DOHH2 (cell line): ENCODE results near the gene SELENOS.

ENCODE experiments used
- H3F3A ChIP-seq: fragments of 200-600 bp; sonication (generic), shearing (Covaris generic); 2 replicates; pipeline ENCODE4 v1.6.0; 2016; ENCODE audit warnings: antibody characterized with exemption, mild to moderate bottlenecking; ENCODE audit not compliant: control insufficient read depth, insufficient read depth
- H3K27ac ChIP-seq: fragments of 200-600 bp; sonication (generic); 2 replicates; pipeline ENCODE4 v1.5.1; 2014; ENCODE audit warnings: low read depth, mild to moderate bottlenecking, low read length, moderate library complexity
- H3K27me3 ChIP-seq: fragments of 200-600 bp; sonication (generic); 2 replicates; pipeline ENCODE4 v1.6.1; 2014; ENCODE audit warnings: mild to moderate bottlenecking, low read length, mixed read lengths; ENCODE audit not compliant: control insufficient read depth
- H3K36me3 ChIP-seq: fragments of 200-600 bp; sonication (generic); 2 replicates; pipeline ENCODE4 v1.6.1; 2014; ENCODE audit warnings: mild to moderate bottlenecking, low read length, moderate library complexity, mixed read lengths; ENCODE audit not compliant: control insufficient read depth
- H3K4me1 ChIP-seq: fragments of 200-600 bp; sonication (generic); 2 replicates; pipeline ENCODE4 v1.6.1; 2014; ENCODE audit warnings: mild to moderate bottlenecking, low read length, mixed read lengths; ENCODE audit not compliant: control insufficient read depth
- H3K4me2 ChIP-seq: fragments of 200-600 bp; sonication (generic); 2 replicates; pipeline ENCODE4 v1.6.0; 2014; ENCODE audit warnings: mild to moderate bottlenecking, low read length, moderate library complexity
- H3K4me3 ChIP-seq: fragments of 200-600 bp; sonication (generic); 2 replicates; pipeline ENCODE4 v1.5.1; 2014; ENCODE audit warnings: mild to moderate bottlenecking, low read length, mixed read lengths
- H3K79me2 ChIP-seq: fragments of 200-600 bp; sonication (generic); 2 replicates; pipeline ENCODE4 v1.6.1; 2014; ENCODE audit warnings: mild to moderate bottlenecking, low read length, mixed read lengths; ENCODE audit not compliant: control insufficient read depth
- H3K9me2 ChIP-seq: fragments of 200-600 bp; sonication (generic); replicated peaks from 2 replicates; pipeline ENCODE4 v1.6.1; 2014; ENCODE audit warnings: mild to moderate bottlenecking, low read length, mixed read lengths; ENCODE audit not compliant: control insufficient read depth
- H3K9me3 ChIP-seq: fragments of 200-600 bp; sonication (generic); 2 replicates; pipeline ENCODE4 v1.6.1; 2014; ENCODE audit warnings: antibody characterized with exemption, low read length, mixed read lengths; ENCODE audit not compliant: control insufficient read depth, insufficient read depth
- H4K20me1 ChIP-seq: fragments of 200-600 bp; sonication (generic); 2 replicates; pipeline ENCODE4 v1.6.0; 2014; ENCODE audit warnings: low read depth, mild to moderate bottlenecking, antibody characterized with exemption, low read length, moderate library complexity; ENCODE audit not compliant: control insufficient read depth, insufficient read depth
- CTCF ChIP-seq: fragments of 200-600 bp; sonication (generic); IDR thresholded peaks from one replicate; pipeline ENCODE4 v1.5.1; 2014; ENCODE audit warnings: antibody characterized with exemption, mild to moderate bottlenecking, low read depth, low read length; ENCODE audit not compliant: poor library complexity, severe bottlenecking
- EZH2phosphoT487 ChIP-seq: fragments of 200-600 bp; sonication (generic); IDR thresholded peaks from 2 replicates; pipeline ENCODE4 v1.6.1; 2017; ENCODE audit warnings: borderline replicate concordance, mild to moderate bottlenecking, antibody characterized with exemption, low read length, moderate library complexity, mixed read lengths

Gene SELENOS

DNA sequence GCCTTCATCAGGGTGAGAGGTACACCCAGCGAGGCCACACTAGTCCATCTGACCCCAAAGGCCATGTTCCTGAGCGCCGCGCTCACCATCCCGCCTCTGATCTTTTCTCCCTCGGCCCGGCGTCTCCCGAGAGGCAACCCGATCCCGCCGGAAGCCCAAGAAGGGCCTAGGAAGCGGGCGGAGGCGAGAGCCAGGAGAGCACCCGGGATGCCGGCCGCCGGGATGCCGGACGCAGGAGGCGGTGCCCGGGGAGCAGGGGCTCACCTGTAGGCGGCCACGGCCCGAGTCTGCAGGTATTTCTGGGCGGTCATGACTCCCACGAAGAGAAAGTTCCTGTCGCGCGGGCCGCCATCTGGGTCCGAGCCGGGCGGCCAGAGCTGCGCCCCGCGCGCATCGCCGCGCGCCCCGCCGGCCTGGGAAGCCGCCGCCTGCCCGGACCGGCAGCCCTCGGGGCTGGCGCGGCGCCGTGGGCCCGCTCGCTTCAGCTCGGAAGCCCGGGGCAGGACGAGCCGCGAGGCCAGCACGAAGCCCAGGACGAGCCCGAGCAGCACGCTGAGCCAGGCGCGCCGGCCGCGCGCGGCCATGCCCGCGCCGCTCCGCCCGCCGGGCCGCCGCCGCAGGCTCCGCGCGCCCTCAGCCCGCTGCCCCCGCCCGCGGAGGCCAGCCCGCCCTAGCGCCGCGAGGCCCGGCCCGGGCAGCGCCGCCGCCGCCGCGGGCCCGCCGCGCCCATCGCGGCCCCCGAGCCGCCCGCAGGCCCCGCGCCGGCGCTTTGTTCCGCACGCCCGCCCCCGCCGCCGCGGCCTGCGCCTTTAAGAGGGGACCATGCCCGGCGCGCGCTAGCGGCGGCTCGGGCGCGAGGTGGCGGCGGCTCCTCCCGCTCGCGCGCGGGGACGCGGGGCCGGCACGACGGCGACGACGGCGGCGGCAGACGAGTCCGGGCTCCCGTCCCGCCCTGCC lies 26.1 kb downstream of the SELENOS start:
- Histone ChIP-seq H3K4me1 (peaks cover 43% of the 10 kb centered on the region), H4K20me1 (peaks cover 12% of the 10 kb centered on the region; the same call in 1 of the 2 replicates), H3K4me3 (peak overlapping the region; percentile 85), H3K27ac (no peak overlapping the region), H3K9me2 (no peaks in the 10 kb centered on the region), H3K36me3 (0 out of 2 replicates have a peak, but pooled peaks cover 7% of the 10 kb centered on the region), H3K4me2 (peak overlapping the region; percentile 94), H3K27me3 (peaks cover 12% of the 10 kb centered on the region; the same call in 1 of the 2 replicates), H3K79me2 (peaks cover 45% of the 10 kb centered on the region), H3F3A (no peaks in the 10 kb centered on the region; the same call in 1 of the 2 replicates), H3K9me3 (no peaks in the 10 kb centered on the region)
- no peak for TF ChIP-seq EZH2phosphoT487
- no peak for TF ChIP-seq CTCF

GRCh38 chr15:101250341-101250831 lies 26.9 kb downstream of the SELENOS start:
- H3K4me2 ChIP-seq, result peak overlapping the region; percentile 94
- H3K4me3 ChIP-seq, result peak overlapping the region; percentile 81
- H4K20me1 ChIP-seq, result peaks cover 19% of the 10 kb centered on the region; the same call in 1 of the 2 replicates
- TF ChIP-seq EZH2phosphoT487, result no peak
- H3F3A ChIP-seq, result peaks cover 4% of the 10 kb centered on the region; the same call in 1 of the 2 replicates
- H3K9me2 ChIP-seq, result no peaks in the 10 kb centered on the region
- H3K27ac ChIP-seq, result no peak overlapping the region
- no peaks in the 10 kb centered on the region for H3K9me3 ChIP-seq
- H3K79me2 ChIP-seq, result peaks cover 52% of the 10 kb centered on the region
- peaks cover 50% of the 10 kb centered on the region for H3K4me1 ChIP-seq
- H3K27me3 ChIP-seq, result peaks cover 10% of the 10 kb centered on the region; the same call in 1 of the 2 replicates
- H3K36me3 ChIP-seq, result 0 out of 2 replicates have a peak, but pooled peaks cover 7% of the 10 kb centered on the region

- Histone ChIP-seq H3K9me3 (no peaks in the 10 kb centered on the region), H3K9me2 (no peaks in the 10 kb centered on the region), H3K4me1 (peaks cover 70% of the 10 kb centered on the region), H3F3A (peaks cover 7% of the 10 kb centered on the region; the same call in 1 of the 2 replicates), H3K4me2 (peak overlapping the region; percentile 47; the same call in 1 of the 2 replicates), H3K79me2 (peaks cover 73% of the 10 kb centered on the region), H4K20me1 (peaks cover 25% of the 10 kb centered on the region; the same call in 1 of the 2 replicates), H3K27ac (no peak overlapping the region), H3K36me3 (0 out of 2 replicates have a peak, but pooled peaks cover 7% of the 10 kb centered on the region), H3K4me3 (no peak overlapping the region), H3K27me3 (no peaks in the 10 kb centered on the region; the same call in 1 of the 2 replicates)
- no peak for TF ChIP-seq EZH2phosphoT487
- TF ChIP-seq CTCF, result no peak
Measured at GRCh38 chr15:101248274-101248673, 29.0 kb downstream of the SELENOS start.
